GM18520 (cell line): ENCODE measurements around the gene ATXN1.
A peak's percentile ranks its signal among the peaks of the same experiment; 100 is the strongest.

Source experiments
- ATAC-seq: cut with Tn5 transposase; IDR thresholded peaks from one replicate; pipeline ENCODE4 v1.9.1; 2021; ENCODE audit not compliant: unreplicated experiment

Gene ATXN1

GRCh38 chr6:16783952-16784565 is 22.8 kb upstream of the ATXN1 start:
- no peak for ATAC-seq

- ATAC-seq: no peak
Observed at GRCh38 chr6:16783509-16783908, 22.2 kb upstream of the ATXN1 start.

DNA sequence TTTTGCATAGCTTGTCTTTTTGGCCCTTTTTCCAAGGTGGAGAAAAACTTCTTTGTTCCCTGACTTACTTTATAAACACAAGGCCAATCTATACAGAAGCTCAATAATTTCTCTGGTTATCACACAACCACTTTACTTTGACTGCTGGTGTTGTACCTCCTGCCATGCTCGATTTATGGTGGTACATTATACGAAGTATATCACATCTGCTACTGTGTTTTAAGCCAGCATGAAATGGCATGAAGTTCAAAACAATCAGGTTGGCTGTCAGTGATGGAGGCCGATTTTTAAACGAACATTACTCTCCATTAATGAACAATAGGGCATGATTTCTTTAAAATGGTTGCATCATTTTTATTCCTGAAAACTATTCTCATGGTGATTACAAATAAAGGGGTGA is 21.0 kb upstream of the ATXN1 start:
- no peak for ATAC-seq

DNA sequence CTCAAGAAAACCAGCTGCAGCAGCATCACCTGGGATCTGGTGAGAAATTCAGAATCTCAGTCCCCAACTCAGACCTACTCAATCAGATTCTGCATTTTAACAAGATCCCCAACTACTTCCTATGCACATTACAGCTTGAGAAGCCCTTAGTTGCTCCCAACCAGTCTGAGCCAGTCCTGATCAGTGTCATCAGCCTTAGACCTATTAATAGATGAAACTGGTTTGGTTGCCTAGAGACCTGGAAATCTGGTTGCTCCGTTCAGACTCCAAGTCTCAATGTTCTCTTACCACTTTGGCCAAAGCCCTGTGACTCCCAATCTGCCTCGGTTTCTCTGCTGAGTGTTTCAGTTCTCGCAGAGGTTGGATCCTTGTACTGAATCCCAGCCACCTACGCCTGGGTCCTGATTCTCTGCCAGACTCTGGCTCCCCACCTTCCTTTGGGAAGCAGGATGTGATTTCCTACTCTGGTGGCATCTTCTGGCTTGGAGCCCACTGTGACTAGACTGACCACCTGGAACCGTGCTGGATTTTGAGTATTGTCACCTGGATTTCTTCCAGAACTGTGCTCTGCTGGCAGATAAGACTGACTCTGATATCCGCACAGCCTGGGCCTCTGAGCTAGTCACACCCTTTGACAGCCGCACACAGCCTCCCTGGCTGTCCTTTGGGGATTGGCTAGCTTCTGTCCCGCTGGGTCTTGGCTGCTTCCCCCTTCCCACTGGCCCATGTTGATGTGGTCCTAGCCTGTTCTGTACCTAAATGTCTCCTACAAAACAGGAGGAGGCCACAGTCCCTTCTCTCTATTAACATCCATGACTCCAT is 20.3 kb upstream of the ATXN1 start:
- ATAC-seq: no peak

DNA sequence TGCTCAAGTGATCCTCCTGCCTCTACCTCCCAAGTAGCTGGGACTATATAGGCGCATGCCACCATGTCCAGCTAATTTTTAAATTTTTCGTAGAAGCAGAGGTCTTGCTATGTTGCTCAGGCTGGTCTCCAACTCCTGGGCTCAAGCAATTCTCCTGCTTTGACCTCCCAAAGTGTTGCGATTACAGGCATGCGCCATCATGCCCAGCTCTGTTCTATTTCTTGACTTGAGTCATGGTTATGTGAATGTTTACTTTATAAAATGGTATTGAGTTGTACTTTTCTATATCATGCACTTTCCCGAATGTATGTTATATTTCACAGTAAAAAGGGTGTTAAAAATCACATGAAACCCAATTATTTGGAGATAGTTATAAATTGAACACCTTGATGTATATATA is 17.3 kb upstream of the ATXN1 start:
- no peak for ATAC-seq

DNA sequence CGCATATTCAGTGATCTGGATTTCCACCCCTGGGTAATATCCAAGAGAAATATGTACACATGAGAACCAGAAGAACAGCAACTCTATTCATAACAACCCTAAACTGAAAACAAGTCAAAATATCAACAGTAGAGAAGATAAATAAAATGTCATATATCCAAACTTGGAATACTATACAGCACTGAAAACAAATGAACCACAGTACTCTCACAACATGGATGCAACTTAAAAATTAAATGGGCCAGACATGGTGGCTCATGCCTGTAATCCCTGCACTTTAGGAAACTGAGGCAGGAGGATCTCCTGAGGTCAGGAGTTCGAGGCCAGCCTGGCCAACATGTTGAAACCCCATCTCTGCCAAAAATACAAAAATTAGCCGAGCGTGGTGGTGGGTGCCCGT is 16.5 kb upstream of the ATXN1 start:
- ATAC-seq: no peak

GRCh38 chr6:16776394-16777017 is 15.2 kb upstream of the ATXN1 start:
- no peak for ATAC-seq

DNA sequence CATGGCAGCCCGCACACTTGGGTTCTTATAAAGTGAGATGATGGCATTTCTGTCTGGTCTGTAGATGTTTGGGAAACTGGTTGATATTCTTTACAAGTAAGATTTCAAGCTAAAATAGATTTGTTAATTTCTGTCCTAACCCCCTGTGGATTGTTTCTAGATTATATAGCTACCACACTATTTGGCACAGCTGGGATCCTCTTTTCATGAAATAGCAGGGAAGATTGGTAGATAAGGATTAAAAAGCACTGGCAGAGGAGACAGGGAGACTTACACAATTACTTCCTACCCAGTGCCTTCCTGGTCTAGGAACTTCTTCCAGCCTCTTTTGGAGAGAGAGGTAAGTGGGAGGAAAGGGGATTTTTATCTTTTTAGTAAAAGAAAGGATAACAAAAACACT is 13.2 kb upstream of the ATXN1 start:
- ATAC-seq: no peak

- ATAC-seq: no peak
Observed at GRCh38 chr6:16773362-16773761, 12.1 kb upstream of the ATXN1 start.

- ATAC-seq: peak; percentile 61
Observed at GRCh38 chr6:16770701-16771569, 9.7 kb upstream of the ATXN1 start.

GRCh38 chr6:16769986-16770376 is 8.7 kb upstream of the ATXN1 start:
- ATAC-seq: no peak

- no peak for ATAC-seq
Observed at GRCh38 chr6:16769131-16769985, 8.1 kb upstream of the ATXN1 start.

DNA sequence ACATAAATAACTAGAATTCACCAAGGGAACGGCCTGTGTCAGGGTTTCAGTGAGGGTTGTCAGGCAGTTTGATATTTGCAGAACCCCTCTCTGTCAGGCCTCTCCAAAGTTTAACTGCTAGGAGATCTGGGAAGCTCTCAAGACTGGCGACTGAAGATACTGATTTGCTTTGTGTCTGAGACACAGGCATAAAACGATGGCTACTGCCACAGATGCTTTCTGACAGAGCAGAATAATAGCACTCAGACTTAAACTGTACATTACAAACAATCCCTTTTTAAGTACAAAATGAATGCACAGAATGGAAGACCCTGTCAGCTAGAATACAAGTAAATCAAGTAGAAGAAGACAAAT is 7.2 kb upstream of the ATXN1 start:
- no peak for ATAC-seq

GRCh38 chr6:16767765-16768476 is 6.7 kb upstream of the ATXN1 start:
- no peak for ATAC-seq

GRCh38 chr6:16766836-16767745 is 5.8 kb upstream of the ATXN1 start:
- no peak for ATAC-seq

DNA sequence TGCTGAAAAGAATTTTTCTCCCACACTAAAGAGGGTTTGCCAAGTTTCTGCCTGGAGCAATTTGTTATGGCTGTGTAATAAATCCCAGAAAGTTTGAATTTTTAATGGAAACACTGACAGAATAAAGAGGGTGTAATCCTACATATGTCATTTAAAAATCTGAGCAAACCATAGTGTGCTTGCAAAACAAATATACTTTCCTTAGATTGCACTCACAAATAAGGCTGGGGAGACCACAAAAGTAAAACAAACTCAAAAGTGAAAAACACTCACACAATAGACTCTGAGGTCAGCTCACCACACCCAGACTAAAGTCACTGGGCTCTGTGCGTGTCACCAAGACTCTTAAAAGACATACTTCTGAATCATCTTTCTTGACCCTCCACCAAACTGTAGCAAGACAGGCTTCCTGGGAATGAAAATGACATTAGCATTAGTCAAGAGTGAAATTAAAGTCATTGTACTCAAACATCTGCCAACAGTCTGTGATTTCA is 4.8 kb upstream of the ATXN1 start:
- no peak for ATAC-seq

- ATAC-seq: no peak
Observed at GRCh38 chr6:16765235-16765634, 4.0 kb upstream of the ATXN1 start.

- ATAC-seq: no peak
Observed at GRCh38 chr6:16764188-16764950, 3.1 kb upstream of the ATXN1 start.
